Endometrium (tissue), 2 donors: ENCODE measurements around the gene COLQ.
A peak's percentile ranks its signal among the peaks of the same experiment; 100 is the strongest.
"Not testable (repeated sequence)": the region's sequence is repeated elsewhere in the genome, so short reads cannot be mapped to it uniquely, and the experiment has no call there.

Experiments used
- FAIRE-seq: peaks from 2 replicates; lab custom pipeline; 2012; peaks lifted over from hg19 to GRCh38; lab: Jason Lieb, UNC
- donor health status: control.
- donor health status: control.

The COLQ gene

GRCh38 chr3:15427182-15427880 lies 94.2 kb downstream of the COLQ start, which contains the start of the genes EAF1 and METTL6:
EAF1 (plus strand) TSS chr3:15427598; CDS start chr3:15427780, 182 bp downstream.
METTL6 (minus strand) TSS chr3:15427544; CDS start chr3:15426511, 1,033 bp downstream.
- FAIRE-seq, result no peak

GRCh38 chr3:15426579-15427118 lies 94.9 kb downstream of the COLQ start:
- FAIRE-seq, result no peak

- FAIRE-seq, result no peak
These were observed 100.6 kb downstream of the COLQ start for GRCh38 chr3:15420871-15421270.

- not testable (repeated sequence) for FAIRE-seq
These were observed 110.5 kb downstream of the COLQ start for GRCh38 chr3:15410966-15411365.

- no peak for FAIRE-seq
These were observed 111.7 kb downstream of the COLQ start for GRCh38 chr3:15409774-15410173.

GRCh38 chr3:15409239-15409638 lies 112.3 kb downstream of the COLQ start:
- FAIRE-seq, result no peak

- FAIRE-seq, result peak; percentile 93
These were observed 116.0 kb downstream of the COLQ start for GRCh38 chr3:15405448-15406050.

GRCh38 chr3:15404767-15405166 lies 116.7 kb downstream of the COLQ start:
- FAIRE-seq, result no peak

- FAIRE-seq, result no peak
These were observed 117.5 kb downstream of the COLQ start for GRCh38 chr3:15403965-15404364.

- no peak for FAIRE-seq
These were observed 118.0 kb downstream of the COLQ start for GRCh38 chr3:15403495-15403894.

GRCh38 chr3:15401936-15402335 lies 119.6 kb downstream of the COLQ start:
- FAIRE-seq, result no peak
